Measurements from ENCODE around the gene COL6A6. TPM values are rescaled to one million over a fixed set of nuclear protein-coding genes. Genes with fewer than 3 reads are reported as not detected.

Gene COL6A6
- total and polyA plus RNA-seq, 2 experiments from 2014 or later, result 0.07 to 0.10 TPM

DNA sequence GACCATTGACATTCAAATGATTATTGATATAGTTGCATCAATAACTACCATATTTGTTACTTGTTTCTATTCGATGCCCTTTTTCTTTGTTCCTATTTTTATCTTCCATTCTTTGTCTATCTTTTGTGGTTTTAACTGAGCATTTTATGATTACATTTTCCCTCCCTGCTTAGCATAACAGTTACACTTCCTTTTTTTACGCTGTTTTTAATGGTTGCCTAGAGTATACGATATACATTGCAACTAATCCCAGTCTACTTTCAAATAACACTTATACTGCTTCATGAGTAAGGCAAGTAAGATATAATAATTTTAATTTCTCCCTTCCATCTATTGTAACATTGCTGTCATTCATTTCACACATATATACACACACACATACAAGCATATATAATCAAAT, 26.3 kb downstream of the COL6A6 start:
- DNase-seq (ENCODE audit: low spot score), result no peak
- ATAC-seq, result no peak
- no peak overlapping the region for H3K4me2 ChIP-seq
- no peaks in the 10 kb centered on the region for H3K27me3 ChIP-seq (ENCODE audit: insufficient read depth)
- no peak for TF ChIP-seq JUNB (IDR thresholded peaks at IDR 0.05; ENCODE audit: unreplicated experiment)
- no peak for TF ChIP-seq NANOG (IDR thresholded peaks at IDR 0.05; ENCODE audit: borderline replicate concordance)
- no peak for TF ChIP-seq ZNF331 (CRISPR knock-in tag; IDR thresholded peaks at IDR 0.05; ENCODE audit: low read depth)
- no peak for TF ChIP-seq EZH2 (IDR thresholded peaks at IDR 0.05; ENCODE audit: low read depth, unreplicated experiment)
- no peak for TF ChIP-seq EZH2phosphoT487 (IDR thresholded peaks at IDR 0.05; ENCODE audit: unreplicated experiment)
- TF ChIP-seq, protein P1, sequence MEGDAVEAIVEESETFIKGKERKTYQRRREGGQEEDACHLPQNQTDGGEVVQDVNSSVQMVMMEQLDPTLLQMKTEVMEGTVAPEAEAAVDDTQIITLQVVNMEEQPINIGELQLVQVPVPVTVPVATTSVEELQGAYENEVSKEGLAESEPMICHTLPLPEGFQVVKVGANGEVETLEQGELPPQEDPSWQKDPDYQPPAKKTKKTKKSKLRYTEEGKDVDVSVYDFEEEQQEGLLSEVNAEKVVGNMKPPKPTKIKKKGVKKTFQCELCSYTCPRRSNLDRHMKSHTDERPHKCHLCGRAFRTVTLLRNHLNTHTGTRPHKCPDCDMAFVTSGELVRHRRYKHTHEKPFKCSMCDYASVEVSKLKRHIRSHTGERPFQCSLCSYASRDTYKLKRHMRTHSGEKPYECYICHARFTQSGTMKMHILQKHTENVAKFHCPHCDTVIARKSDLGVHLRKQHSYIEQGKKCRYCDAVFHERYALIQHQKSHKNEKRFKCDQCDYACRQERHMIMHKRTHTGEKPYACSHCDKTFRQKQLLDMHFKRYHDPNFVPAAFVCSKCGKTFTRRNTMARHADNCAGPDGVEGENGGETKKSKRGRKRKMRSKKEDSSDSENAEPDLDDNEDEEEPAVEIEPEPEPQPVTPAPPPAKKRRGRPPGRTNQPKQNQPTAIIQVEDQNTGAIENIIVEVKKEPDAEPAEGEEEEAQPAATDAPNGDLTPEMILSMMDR (conservative IDR thresholded peaks at IDR 0.05; ENCODE audit: low read depth in 2 of 2), result no peak
- TF ChIP-seq, protein P2, sequence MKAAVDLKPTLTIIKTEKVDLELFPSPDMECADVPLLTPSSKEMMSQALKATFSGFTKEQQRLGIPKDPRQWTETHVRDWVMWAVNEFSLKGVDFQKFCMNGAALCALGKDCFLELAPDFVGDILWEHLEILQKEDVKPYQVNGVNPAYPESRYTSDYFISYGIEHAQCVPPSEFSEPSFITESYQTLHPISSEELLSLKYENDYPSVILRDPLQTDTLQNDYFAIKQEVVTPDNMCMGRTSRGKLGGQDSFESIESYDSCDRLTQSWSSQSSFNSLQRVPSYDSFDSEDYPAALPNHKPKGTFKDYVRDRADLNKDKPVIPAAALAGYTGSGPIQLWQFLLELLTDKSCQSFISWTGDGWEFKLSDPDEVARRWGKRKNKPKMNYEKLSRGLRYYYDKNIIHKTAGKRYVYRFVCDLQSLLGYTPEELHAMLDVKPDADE (IDR thresholded peaks at IDR 0.05), result no peak
- no peak for TF ChIP-seq ZNF114 (CRISPR knock-in tag; IDR thresholded peaks at IDR 0.05)
- TF ChIP-seq, protein P3, sequence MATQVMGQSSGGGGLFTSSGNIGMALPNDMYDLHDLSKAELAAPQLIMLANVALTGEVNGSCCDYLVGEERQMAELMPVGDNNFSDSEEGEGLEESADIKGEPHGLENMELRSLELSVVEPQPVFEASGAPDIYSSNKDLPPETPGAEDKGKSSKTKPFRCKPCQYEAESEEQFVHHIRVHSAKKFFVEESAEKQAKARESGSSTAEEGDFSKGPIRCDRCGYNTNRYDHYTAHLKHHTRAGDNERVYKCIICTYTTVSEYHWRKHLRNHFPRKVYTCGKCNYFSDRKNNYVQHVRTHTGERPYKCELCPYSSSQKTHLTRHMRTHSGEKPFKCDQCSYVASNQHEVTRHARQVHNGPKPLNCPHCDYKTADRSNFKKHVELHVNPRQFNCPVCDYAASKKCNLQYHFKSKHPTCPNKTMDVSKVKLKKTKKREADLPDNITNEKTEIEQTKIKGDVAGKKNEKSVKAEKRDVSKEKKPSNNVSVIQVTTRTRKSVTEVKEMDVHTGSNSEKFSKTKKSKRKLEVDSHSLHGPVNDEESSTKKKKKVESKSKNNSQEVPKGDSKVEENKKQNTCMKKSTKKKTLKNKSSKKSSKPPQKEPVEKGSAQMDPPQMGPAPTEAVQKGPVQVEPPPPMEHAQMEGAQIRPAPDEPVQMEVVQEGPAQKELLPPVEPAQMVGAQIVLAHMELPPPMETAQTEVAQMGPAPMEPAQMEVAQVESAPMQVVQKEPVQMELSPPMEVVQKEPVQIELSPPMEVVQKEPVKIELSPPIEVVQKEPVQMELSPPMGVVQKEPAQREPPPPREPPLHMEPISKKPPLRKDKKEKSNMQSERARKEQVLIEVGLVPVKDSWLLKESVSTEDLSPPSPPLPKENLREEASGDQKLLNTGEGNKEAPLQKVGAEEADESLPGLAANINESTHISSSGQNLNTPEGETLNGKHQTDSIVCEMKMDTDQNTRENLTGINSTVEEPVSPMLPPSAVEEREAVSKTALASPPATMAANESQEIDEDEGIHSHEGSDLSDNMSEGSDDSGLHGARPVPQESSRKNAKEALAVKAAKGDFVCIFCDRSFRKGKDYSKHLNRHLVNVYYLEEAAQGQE (IDR thresholded peaks at IDR 0.05; ENCODE audit: unreplicated experiment), result no peak
- TF ChIP-seq POLR2AphosphoS5 (IDR thresholded peaks at IDR 0.05; ENCODE audit: low read depth), result no peak
- TF ChIP-seq, protein P4, sequence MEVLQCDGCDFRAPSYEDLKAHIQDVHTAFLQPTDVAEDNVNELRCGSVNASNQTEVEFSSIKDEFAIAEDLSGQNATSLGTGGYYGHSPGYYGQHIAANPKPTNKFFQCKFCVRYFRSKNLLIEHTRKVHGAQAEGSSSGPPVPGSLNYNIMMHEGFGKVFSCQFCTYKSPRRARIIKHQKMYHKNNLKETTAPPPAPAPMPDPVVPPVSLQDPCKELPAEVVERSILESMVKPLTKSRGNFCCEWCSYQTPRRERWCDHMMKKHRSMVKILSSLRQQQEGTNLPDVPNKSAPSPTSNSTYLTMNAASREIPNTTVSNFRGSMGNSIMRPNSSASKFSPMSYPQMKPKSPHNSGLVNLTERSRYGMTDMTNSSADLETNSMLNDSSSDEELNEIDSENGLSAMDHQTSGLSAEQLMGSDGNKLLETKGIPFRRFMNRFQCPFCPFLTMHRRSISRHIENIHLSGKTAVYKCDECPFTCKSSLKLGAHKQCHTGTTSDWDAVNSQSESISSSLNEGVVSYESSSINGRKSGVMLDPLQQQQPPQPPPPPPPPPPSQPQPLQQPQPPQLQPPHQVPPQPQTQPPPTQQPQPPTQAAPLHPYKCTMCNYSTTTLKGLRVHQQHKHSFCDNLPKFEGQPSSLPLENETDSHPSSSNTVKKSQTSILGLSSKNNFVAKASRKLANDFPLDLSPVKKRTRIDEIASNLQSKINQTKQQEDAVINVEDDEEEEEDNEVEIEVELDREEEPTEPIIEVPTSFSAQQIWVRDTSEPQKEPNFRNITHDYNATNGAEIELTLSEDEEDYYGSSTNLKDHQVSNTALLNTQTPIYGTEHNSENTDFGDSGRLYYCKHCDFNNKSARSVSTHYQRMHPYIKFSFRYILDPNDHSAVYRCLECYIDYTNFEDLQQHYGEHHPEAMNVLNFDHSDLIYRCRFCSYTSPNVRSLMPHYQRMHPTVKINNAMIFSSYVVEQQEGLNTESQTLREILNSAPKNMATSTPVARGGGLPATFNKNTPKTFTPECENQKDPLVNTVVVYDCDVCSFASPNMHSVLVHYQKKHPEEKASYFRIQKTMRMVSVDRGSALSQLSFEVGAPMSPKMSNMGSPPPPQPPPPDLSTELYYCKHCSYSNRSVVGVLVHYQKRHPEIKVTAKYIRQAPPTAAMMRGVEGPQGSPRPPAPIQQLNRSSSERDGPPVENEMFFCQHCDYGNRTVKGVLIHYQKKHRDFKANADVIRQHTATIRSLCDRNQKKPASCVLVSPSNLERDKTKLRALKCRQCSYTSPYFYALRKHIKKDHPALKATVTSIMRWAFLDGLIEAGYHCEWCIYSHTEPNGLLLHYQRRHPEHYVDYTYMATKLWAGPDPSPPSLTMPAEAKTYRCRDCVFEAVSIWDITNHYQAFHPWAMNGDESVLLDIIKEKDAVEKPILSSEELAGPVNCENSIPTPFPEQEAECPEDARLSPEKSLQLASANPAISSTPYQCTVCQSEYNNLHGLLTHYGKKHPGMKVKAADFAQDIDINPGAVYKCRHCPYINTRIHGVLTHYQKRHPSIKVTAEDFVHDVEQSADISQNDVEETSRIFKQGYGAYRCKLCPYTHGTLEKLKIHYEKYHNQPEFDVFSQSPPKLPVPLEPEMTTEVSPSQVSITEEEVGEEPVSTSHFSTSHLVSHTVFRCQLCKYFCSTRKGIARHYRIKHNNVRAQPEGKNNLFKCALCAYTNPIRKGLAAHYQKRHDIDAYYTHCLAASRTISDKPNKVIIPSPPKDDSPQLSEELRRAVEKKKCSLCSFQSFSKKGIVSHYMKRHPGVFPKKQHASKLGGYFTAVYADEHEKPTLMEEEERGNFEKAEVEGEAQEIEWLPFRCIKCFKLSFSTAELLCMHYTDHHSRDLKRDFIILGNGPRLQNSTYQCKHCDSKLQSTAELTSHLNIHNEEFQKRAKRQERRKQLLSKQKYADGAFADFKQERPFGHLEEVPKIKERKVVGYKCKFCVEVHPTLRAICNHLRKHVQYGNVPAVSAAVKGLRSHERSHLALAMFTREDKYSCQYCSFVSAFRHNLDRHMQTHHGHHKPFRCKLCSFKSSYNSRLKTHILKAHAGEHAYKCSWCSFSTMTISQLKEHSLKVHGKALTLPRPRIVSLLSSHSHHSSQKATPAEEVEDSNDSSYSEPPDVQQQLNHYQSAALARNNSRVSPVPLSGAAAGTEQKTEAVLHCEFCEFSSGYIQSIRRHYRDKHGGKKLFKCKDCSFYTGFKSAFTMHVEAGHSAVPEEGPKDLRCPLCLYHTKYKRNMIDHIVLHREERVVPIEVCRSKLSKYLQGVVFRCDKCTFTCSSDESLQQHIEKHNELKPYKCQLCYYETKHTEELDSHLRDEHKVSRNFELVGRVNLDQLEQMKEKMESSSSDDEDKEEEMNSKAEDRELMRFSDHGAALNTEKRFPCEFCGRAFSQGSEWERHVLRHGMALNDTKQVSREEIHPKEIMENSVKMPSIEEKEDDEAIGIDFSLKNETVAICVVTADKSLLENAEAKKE (CRISPR knock-in tag; IDR thresholded peaks at IDR 0.05), result no peak
- TF ChIP-seq CREB1 (CRISPR knock-in tag; IDR thresholded peaks at IDR 0.05; ENCODE audit: low read depth), result no peak
- no peak for TF ChIP-seq STAT1 (IDR thresholded peaks at IDR 0.05; ENCODE audit: unreplicated experiment)
- no peaks in the 10 kb centered on the region for H3K4me1 ChIP-seq (ENCODE audit: insufficient read depth)
- Mint-ChIP-seq H3K4me3 (no peak overlapping the region), H3K27ac (no peak overlapping the region), H3K27me3 (ENCODE audit: insufficient read depth, low read depth, poor library complexity) (peaks cover 3% of the 10 kb centered on the region), H3K9me3 (peaks cover 19% of the 10 kb centered on the region), H3K36me3 (ENCODE audit: low read depth) (peaks cover 4% of the 10 kb centered on the region; the same call in 1 of the 3 replicates), H3K4me1 (no peaks in the 10 kb centered on the region)
- H3K9me2 ChIP-seq (ENCODE audit: insufficient read depth), result no peaks in the 10 kb centered on the region
- H3K36me3 ChIP-seq (ENCODE audit: insufficient read depth), result no peaks in the 10 kb centered on the region
- H3K4me3 ChIP-seq, result no peak overlapping the region
- no peak overlapping the region for H3K27ac ChIP-seq (ENCODE audit: low read depth)
- no peaks in the 10 kb centered on the region for H3F3A ChIP-seq (replicated peaks; ENCODE audit: low read depth)
- H4K20me1 ChIP-seq (replicated peaks; ENCODE audit: insufficient read depth), result no peaks in the 10 kb centered on the region
- no peak overlapping the region for H2AFZ ChIP-seq
- no peaks in the 10 kb centered on the region for H3K79me2 ChIP-seq (replicated peaks; ENCODE audit: insufficient read depth)
